A549 (cell line): ENCODE results near the gene PALS1. TPM values are rescaled to one million over a fixed set of nuclear protein-coding genes. Genes with fewer than 3 reads are reported as not detected.
"Not testable (repeated sequence)": the region's sequence is repeated elsewhere in the genome, so short reads cannot be mapped to it uniquely, and the experiment has no call there.

Experiments
- ATAC-seq, 2 experiments: fragments of 200-7000 bp in 1 of 2; fragments of >200 bp in 1 of 2; cut with Nextera tagmentation in 1 of 2; cut with Tn5 transposase in 1 of 2; 3 replicates each; pipeline versions ENCODE4 v1.8.0 to v1.9.1; 2018 to 2020; ENCODE audit warnings: mild to moderate bottlenecking in 1 of 2, moderate library complexity in 1 of 2
- CTCF ChIA-PET: fragments of 300-600 bp; sonication (Branson Sonifier 250); formaldehyde crosslinking; extraction: SDS; loops from one replicate; lab custom pipeline; 2021; ENCODE audit warnings: antibody characterized with exemption, inconsistent platforms; lab: Yijun Ruan, JAX
- POLR2A ChIA-PET: fragments of 350-600 bp; formaldehyde crosslinking; extraction: SDS; loops from one replicate; lab custom pipeline; 2021; ENCODE audit warnings: antibody characterized with exemption, inconsistent platforms; lab: Yijun Ruan, JAX
- DNase-seq, 2 experiments: peaks; one replicate each; pipeline versions ENCODE4 v3.0.0 to v3.0.0-alpha.2; 2011 to 2016; ENCODE audit warnings: low read depth in 1 of 2, low spot score in 1 of 2
- FAIRE-seq: peaks from 2 replicates; lab custom pipeline; 2011; peaks lifted over from hg19 to GRCh38; lab: Jason Lieb, UNC
- H3K27ac ChIP-seq, 2 experiments: fragments of >200 bp; sonication (Bioruptor Twin); formaldehyde crosslinking; 3 replicates each; pipeline ENCODE4 v1.5.1; 2016 to 2017
- H3K4me1 ChIP-seq: fragments of >200 bp; sonication (Bioruptor Twin); formaldehyde crosslinking; 3 replicates; pipeline ENCODE4 v1.6.1; 2016
- H3K4me2 ChIP-seq: fragments of >200 bp; sonication (Bioruptor Twin); formaldehyde crosslinking; 3 replicates; pipeline ENCODE4 v1.6.1; 2016
- H3K4me3 ChIP-seq: fragments of >200 bp; sonication (Bioruptor Twin); formaldehyde crosslinking; 3 replicates; pipeline ENCODE4 v1.5.1; 2016
- H3K9me3 ChIP-seq: fragments of >200 bp; sonication (Bioruptor Twin); formaldehyde crosslinking; 3 replicates; pipeline ENCODE4 v1.6.1; 2016
- CBX2 ChIP-seq: fragments of 200-600 bp; sonication (generic); IDR thresholded peaks from 2 replicates; pipeline ENCODE4 v1.6.1; 2016; ENCODE audit warnings: low read depth, mild to moderate bottlenecking, borderline replicate concordance
- CHD4 ChIP-seq: fragments of 200-600 bp; sonication (generic); IDR thresholded peaks from 2 replicates; pipeline ENCODE4 v1.6.1; 2016; ENCODE audit warnings: antibody characterized with exemption, mild to moderate bottlenecking, borderline replicate concordance
- EHF ChIP-seq: fragments of 250-450 bp; sonication (Bioruptor Pico); IDR thresholded peaks from 2 replicates; pipeline ENCODE4 v1.5.0; 2020; ENCODE audit warnings: mild to moderate bottlenecking
- ESRRA ChIP-seq: fragments of 150-350 bp; IDR thresholded peaks from 2 replicates; pipeline ENCODE4 v1.6.1; 2014; ENCODE audit warnings: mild to moderate bottlenecking, low read length, borderline replicate concordance
- FOSB ChIP-seq: fragments of 250-450 bp; sonication (Bioruptor Pico); IDR thresholded peaks from 2 replicates; pipeline ENCODE4 v1.5.0; 2020; ENCODE audit warnings: mild to moderate bottlenecking, moderate library complexity
- FOSL2 ChIP-seq, 2 experiments: fragments of 450-650 bp in 1 of 2; fragments of >200 bp in 1 of 2; sonication (Bioruptor Twin) in 1 of 2; formaldehyde crosslinking; IDR thresholded peaks; 2 replicates each; pipeline versions ENCODE4 v1.5.0 to v1.6.1; 2016 to 2020; ENCODE audit warnings: mild to moderate bottlenecking in 1 of 2, moderate library complexity in 1 of 2
- FOXS1 ChIP-seq: fragments of 250-450 bp; sonication (Bioruptor Pico); IDR thresholded peaks from 2 replicates; pipeline ENCODE4 v1.5.0; 2020; ENCODE audit warnings: mild to moderate bottlenecking, moderate library complexity
- HEYL ChIP-seq: fragments of 250-450 bp; sonication (Bioruptor Pico); IDR thresholded peaks from 2 replicates; pipeline ENCODE4 v1.8.0; 2021; ENCODE audit warnings: mild to moderate bottlenecking, moderate library complexity
- HOXB13 ChIP-seq: fragments of 250-450 bp; sonication (Bioruptor Pico); IDR thresholded peaks from 2 replicates; pipeline ENCODE4 v1.5.0; 2020; ENCODE audit warnings: low read depth, mild to moderate bottlenecking, moderate library complexity
- HOXB5 ChIP-seq: fragments of 250-450 bp; sonication (Bioruptor Pico); IDR thresholded peaks from 2 replicates; pipeline ENCODE4 v1.5.0; 2020; ENCODE audit warnings: mild to moderate bottlenecking, moderate library complexity
- NFE2L2 ChIP-seq: fragments of 150-350 bp; conservative IDR thresholded peaks from 2 replicates; pipeline ENCODE4 v1.6.1; 2014; ENCODE audit warnings: low read length
- PHF8 ChIP-seq: fragments of 200-600 bp; sonication (generic); IDR thresholded peaks from 2 replicates; pipeline ENCODE4 v1.6.1; 2016; ENCODE audit warnings: low read depth, mild to moderate bottlenecking, antibody characterized with exemption, moderate library complexity, borderline replicate concordance
- RAD21 ChIP-seq, 2 experiments: fragments of >200 bp in 1 of 2; sonication (Bioruptor Twin) in 1 of 2; formaldehyde crosslinking in 1 of 2; IDR thresholded peaks in 1 of 2; conservative IDR thresholded peaks in 1 of 2; 2 replicates in 1 of 2; 3 replicates in 1 of 2; pipeline ENCODE4 v1.6.1; 2012 to 2018; ENCODE audit warnings: inconsistent platforms in 1 of 2
- RFX5 ChIP-seq: fragments of 450-650 bp; IDR thresholded peaks from 2 replicates; pipeline ENCODE4 v1.7.1; 2014; ENCODE audit warnings: antibody characterized with exemption, mild to moderate bottlenecking, moderate library complexity
- SMC3 ChIP-seq: fragments of >200 bp; sonication (Bioruptor Twin); formaldehyde crosslinking; IDR thresholded peaks from 3 replicates; pipeline ENCODE4 v1.6.1; 2018; ENCODE audit warnings: inconsistent platforms
- ZNF302 ChIP-seq: fragments of 250-450 bp; sonication (Bioruptor Pico); IDR thresholded peaks from 2 replicates; pipeline ENCODE4 v1.9.0; 2021; ENCODE audit warnings: inconsistent platforms, mild to moderate bottlenecking, moderate library complexity
- ZSCAN20 ChIP-seq: fragments of 250-450 bp; sonication (Bioruptor Pico); IDR thresholded peaks from 2 replicates; pipeline ENCODE4 v1.8.0; 2022; ENCODE audit warnings: mild to moderate bottlenecking, moderate library complexity
- WGBS: methylation state at CpG from one replicate; pipeline ENCODE4 v1.1.6; 2017; ENCODE audit errors: missing lambda C conversion rate; 5-methylcytosine and 5-hydroxymethylcytosine counted together
- polyA plus RNA-seq, 4 experiments: library from polyadenylated mRNA; depleted of rRNA in 3 of 4; stranded (reverse); fragments of >200 nt; fragmentation: RNase III in 1 of 4; extraction: RNeasy Plus Mini Kit Qiagen cat#74134 plus additional on column Dnase treatment in 1 of 4; gene quantifications; 2 replicates in 3 of 4; 3 replicates in 1 of 4; pipeline ENCODE4 v1.2.3, GENCODE V29; 2011 to 2017
- TF ChIP-seq, protein P1 (sequence below): fragments of >200 bp; sonication (Bioruptor Twin); formaldehyde crosslinking; IDR thresholded peaks from 2 replicates; pipeline ENCODE4 v1.6.1; 2016
- TF ChIP-seq, protein P2 (sequence below): fragments of >200 bp; sonication (Bioruptor Twin); formaldehyde crosslinking; IDR thresholded peaks from 3 replicates; pipeline ENCODE4 v1.5.1; 2016
- TF ChIP-seq, protein P3 (sequence below): fragments of 250-450 bp; sonication (Bioruptor Pico); IDR thresholded peaks from 2 replicates; pipeline ENCODE4 v1.5.0; 2020; ENCODE audit warnings: low read depth, mild to moderate bottlenecking, moderate library complexity
- TF ChIP-seq, protein P4 (sequence below): IDR thresholded peaks from 2 replicates; pipeline ENCODE4 v1.6.1; 2012

The PALS1 gene
- polyA plus RNA-seq, 2 of the 4 experiments (the other 2 are of a cell fraction): 23.4 to 32.6 TPM

DNA sequence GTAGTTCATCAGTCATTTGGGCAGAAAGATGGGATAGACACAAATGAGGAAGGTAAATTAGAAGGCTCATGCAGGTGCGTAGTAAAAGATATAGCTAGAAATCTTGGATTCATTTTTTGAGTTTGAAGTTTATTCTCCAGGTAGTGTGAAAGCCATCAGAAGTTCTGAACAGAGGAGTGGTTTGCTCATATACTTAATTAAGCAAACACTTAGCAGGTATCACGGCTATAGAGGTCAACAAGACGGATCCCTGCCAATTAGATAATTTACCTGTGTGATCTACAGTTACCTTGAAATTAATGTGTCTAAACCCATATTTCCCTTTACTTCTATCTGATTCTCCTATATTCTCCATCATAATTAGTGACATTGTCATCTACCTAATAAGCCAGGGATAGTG lies 29.7 kb downstream of the PALS1 start:
- TF ChIP-seq HOXB5 (CRISPR knock-in tag): no peak
- TF ChIP-seq, protein P1, sequence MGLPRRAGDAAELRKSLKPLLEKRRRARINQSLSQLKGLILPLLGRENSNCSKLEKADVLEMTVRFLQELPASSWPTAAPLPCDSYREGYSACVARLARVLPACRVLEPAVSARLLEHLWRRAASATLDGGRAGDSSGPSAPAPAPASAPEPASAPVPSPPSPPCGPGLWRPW: no peak
- TF ChIP-seq HOXB13 (CRISPR knock-in tag): no peak
- no peak for TF ChIP-seq ESRRA
- no peak for TF ChIP-seq PHF8
- TF ChIP-seq, protein P2, sequence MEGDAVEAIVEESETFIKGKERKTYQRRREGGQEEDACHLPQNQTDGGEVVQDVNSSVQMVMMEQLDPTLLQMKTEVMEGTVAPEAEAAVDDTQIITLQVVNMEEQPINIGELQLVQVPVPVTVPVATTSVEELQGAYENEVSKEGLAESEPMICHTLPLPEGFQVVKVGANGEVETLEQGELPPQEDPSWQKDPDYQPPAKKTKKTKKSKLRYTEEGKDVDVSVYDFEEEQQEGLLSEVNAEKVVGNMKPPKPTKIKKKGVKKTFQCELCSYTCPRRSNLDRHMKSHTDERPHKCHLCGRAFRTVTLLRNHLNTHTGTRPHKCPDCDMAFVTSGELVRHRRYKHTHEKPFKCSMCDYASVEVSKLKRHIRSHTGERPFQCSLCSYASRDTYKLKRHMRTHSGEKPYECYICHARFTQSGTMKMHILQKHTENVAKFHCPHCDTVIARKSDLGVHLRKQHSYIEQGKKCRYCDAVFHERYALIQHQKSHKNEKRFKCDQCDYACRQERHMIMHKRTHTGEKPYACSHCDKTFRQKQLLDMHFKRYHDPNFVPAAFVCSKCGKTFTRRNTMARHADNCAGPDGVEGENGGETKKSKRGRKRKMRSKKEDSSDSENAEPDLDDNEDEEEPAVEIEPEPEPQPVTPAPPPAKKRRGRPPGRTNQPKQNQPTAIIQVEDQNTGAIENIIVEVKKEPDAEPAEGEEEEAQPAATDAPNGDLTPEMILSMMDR: no peak
- TF ChIP-seq NFE2L2: no peak
- no peak for TF ChIP-seq FOSB
- no peak for TF ChIP-seq RAD21 (conservative IDR thresholded peaks at IDR 0.05 in 1 of 2, IDR thresholded peaks at IDR 0.05 in 1 of 2)
- no peak for TF ChIP-seq CBX2
- no peak for TF ChIP-seq EHF (CRISPR knock-in tag)
- TF ChIP-seq FOSL2 (IDR thresholded peaks at IDR 0.05): no peak
- TF ChIP-seq FOSL2 (CRISPR knock-in tag; IDR thresholded peaks at IDR 0.05): no peak
- no peak for TF ChIP-seq SMC3
- no peak for TF ChIP-seq ZNF302 (CRISPR knock-in tag)
- TF ChIP-seq ZSCAN20 (CRISPR knock-in tag): no peak
- TF ChIP-seq, protein P3, sequence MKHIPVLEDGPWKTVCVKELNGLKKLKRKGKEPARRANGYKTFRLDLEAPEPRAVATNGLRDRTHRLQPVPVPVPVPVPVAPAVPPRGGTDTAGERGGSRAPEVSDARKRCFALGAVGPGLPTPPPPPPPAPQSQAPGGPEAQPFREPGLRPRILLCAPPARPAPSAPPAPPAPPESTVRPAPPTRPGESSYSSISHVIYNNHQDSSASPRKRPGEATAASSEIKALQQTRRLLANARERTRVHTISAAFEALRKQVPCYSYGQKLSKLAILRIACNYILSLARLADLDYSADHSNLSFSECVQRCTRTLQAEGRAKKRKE: no peak
- TF ChIP-seq, protein P4, sequence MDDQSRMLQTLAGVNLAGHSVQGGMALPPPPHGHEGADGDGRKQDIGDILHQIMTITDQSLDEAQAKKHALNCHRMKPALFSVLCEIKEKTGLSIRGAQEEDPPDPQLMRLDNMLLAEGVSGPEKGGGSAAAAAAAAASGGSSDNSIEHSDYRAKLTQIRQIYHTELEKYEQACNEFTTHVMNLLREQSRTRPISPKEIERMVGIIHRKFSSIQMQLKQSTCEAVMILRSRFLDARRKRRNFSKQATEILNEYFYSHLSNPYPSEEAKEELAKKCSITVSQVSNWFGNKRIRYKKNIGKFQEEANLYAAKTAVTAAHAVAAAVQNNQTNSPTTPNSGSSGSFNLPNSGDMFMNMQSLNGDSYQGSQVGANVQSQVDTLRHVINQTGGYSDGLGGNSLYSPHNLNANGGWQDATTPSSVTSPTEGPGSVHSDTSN: no peak
- TF ChIP-seq FOXS1 (CRISPR knock-in tag): no peak
- POLR2A ChIA-PET: no interaction called here
- peaks cover 17% of the 10 kb centered on the region for H3K4me1 ChIP-seq
- FAIRE-seq (no peak), ATAC-seq (no peak), DNase-seq (no peak)
- no peaks in the 10 kb centered on the region for H3K9me3 ChIP-seq
- CTCF ChIA-PET: interaction anchor here (2.9 kb wide), 1 partner anchor 15 kb away, joined by 15 read pairs; no protein-coding TSS in a partner anchor
- no peak overlapping the region for H3K4me2 ChIP-seq
- H3K27ac ChIP-seq: no peak overlapping the region
- WGBS: 92% methylated on average over 3 of the region's 3 CpGs
- no peak overlapping the region for H3K4me3 ChIP-seq

DNA sequence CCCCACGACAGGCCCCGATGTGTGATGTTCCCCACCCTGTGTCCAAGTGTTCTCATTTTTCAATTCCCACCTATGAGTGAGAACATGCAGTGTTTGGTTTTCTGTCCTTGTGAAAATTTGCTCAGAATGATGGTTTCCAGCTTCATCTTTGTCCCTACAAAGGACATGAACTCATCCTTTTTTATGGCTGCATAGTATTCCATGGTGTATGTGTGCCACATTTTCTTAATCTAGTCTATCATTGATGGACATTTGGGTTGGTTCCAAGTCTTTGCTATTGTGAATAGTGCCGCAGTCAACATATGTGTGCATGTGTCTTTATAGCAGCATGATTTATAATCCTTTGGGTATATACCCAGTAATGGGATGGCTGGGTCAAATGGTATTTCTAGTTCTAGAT lies 32.0 kb downstream of the PALS1 start:
- ATAC-seq, H3K27ac ChIP-seq, H3K4me2 ChIP-seq, FAIRE-seq, H3K4me3 ChIP-seq, POLR2A ChIA-PET, DNase-seq, H3K9me3 ChIP-seq: not testable (repeated sequence)
- WGBS: 100% methylated on average over 1 of the region's 3 CpGs
- CTCF ChIA-PET: interaction anchor here (0.6 to 0.9 kb wide), 2 partner anchors 107 to 592 kb away, joined by 3 read pairs; no protein-coding TSS in a partner anchor
- H3K4me1 ChIP-seq: peaks cover 23% of the 10 kb centered on the region

DNA sequence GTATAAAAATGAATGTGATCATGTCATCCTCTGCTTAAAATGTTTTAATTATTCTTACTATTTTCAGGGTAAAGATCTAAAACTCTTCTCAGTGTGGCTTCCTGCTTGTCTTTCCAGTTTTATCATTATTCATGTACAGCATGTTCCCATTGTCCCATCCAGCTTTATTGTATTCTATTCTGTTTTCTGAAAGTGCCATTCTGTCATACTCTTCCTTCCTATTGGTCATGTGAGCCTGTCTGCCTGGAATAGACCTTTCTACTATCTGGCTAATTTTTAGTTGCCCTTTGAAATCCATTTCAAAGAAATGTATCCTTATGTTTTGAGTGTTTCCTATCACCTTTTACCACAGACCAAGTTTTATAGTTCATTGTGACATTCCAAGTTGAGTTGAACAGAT lies 34.9 kb downstream of the PALS1 start:
- FAIRE-seq: no peak
- POLR2A ChIA-PET: interaction anchor here (0.6 kb wide), 1 partner anchor 38 kb away, joined by 5 read pairs; no protein-coding TSS in a partner anchor
- no peaks in the 10 kb centered on the region for H3K9me3 ChIP-seq

More for the DNA sequence above, 34.9 kb downstream of the PALS1 start:
- no peak overlapping the region for H3K27ac ChIP-seq
- no peak for ATAC-seq
- TF ChIP-seq CHD4 (no peak), HEYL (CRISPR knock-in tag) (no peak), RFX5 (no peak)
- H3K4me2 ChIP-seq: no peak overlapping the region
- CTCF ChIA-PET: interaction anchor here (1.3 to 3.0 kb wide), 2 partner anchors 9 to 108 kb away, joined by 3 to 11 read pairs; no protein-coding TSS in a partner anchor
- H3K4me3 ChIP-seq: no peak overlapping the region
- peaks cover 6% of the 10 kb centered on the region; the same call in 1 of the 3 replicates for H3K4me1 ChIP-seq
- no peak for DNase-seq
